Measurements from ENCODE around the gene HEPN1. TPM values are rescaled to one million over a fixed set of nuclear protein-coding genes. Genes with fewer than 3 reads are reported as not detected.

Gene HEPN1
- total RNA-seq, 1 donor from 2014 or later = not detected

GRCh38 chr11:124893781-124894401 lies 25.2 kb upstream of the HEPN1 start:
- Mint-ChIP-seq H3K27me3 (peaks cover 53% of the 10 kb centered on the region), H3K4me3 (ENCODE audit: low read depth) (no peak overlapping the region), H3K27ac (no peak overlapping the region), H3K9me3 (ENCODE audit: low read depth) (no peaks in the 10 kb centered on the region), H3K4me1 (ENCODE audit: low read depth) (no peaks in the 10 kb centered on the region), H3K36me3 (ENCODE audit: insufficient read depth) (no peaks in the 10 kb centered on the region)
- peak; percentile 2 for DNase-seq (ENCODE audit: low spot score, unreplicated experiment)
- no peak for TF ChIP-seq CTCF (IDR thresholded peaks at IDR 0.05; ENCODE audit: unreplicated experiment)

- H3K4me1 Mint-ChIP-seq (ENCODE audit: low read depth) = no peaks in the 10 kb centered on the region
- TF ChIP-seq CTCF (IDR thresholded peaks at IDR 0.05; ENCODE audit: unreplicated experiment) = no peak
- H3K9me3 Mint-ChIP-seq (ENCODE audit: low read depth) = no peaks in the 10 kb centered on the region
- no peak for DNase-seq (ENCODE audit: low spot score, unreplicated experiment)
- no peak overlapping the region for H3K4me3 Mint-ChIP-seq (ENCODE audit: low read depth)
- H3K27me3 Mint-ChIP-seq = peaks cover 54% of the 10 kb centered on the region
- no peak overlapping the region for H3K27ac Mint-ChIP-seq
- no peaks in the 10 kb centered on the region for H3K36me3 Mint-ChIP-seq (ENCODE audit: insufficient read depth)
Measured at GRCh38 chr11:124894606-124895430, 24.2 kb upstream of the HEPN1 start.

GRCh38 chr11:124895471-124895971 lies 23.5 kb upstream of the HEPN1 start:
- TF ChIP-seq CTCF (IDR thresholded peaks at IDR 0.05; ENCODE audit: unreplicated experiment) = no peak
- Mint-ChIP-seq H3K4me1 (ENCODE audit: low read depth) (no peaks in the 10 kb centered on the region), H3K4me3 (ENCODE audit: low read depth) (no peak overlapping the region), H3K36me3 (ENCODE audit: insufficient read depth) (no peaks in the 10 kb centered on the region), H3K27ac (no peak overlapping the region), H3K27me3 (peaks cover 57% of the 10 kb centered on the region), H3K9me3 (ENCODE audit: low read depth) (no peaks in the 10 kb centered on the region)
- DNase-seq (ENCODE audit: low spot score, unreplicated experiment) = no peak

GRCh38 chr11:124896071-124896750 lies 22.8 kb upstream of the HEPN1 start:
- no peak for TF ChIP-seq CTCF (IDR thresholded peaks at IDR 0.05; ENCODE audit: unreplicated experiment)
- DNase-seq (ENCODE audit: low spot score, unreplicated experiment) = no peak
- Mint-ChIP-seq H3K27me3 (peaks cover 59% of the 10 kb centered on the region), H3K4me3 (ENCODE audit: low read depth) (no peak overlapping the region), H3K9me3 (ENCODE audit: low read depth) (no peaks in the 10 kb centered on the region), H3K4me1 (ENCODE audit: low read depth) (no peaks in the 10 kb centered on the region), H3K27ac (no peak overlapping the region), H3K36me3 (ENCODE audit: insufficient read depth) (no peaks in the 10 kb centered on the region)

- Mint-ChIP-seq H3K36me3 (ENCODE audit: insufficient read depth) (no peaks in the 10 kb centered on the region), H3K4me3 (ENCODE audit: low read depth) (no peak overlapping the region), H3K9me3 (ENCODE audit: low read depth) (no peaks in the 10 kb centered on the region), H3K4me1 (ENCODE audit: low read depth) (no peaks in the 10 kb centered on the region), H3K27ac (no peak overlapping the region), H3K27me3 (peaks cover 66% of the 10 kb centered on the region)
- DNase-seq (ENCODE audit: low spot score, unreplicated experiment) = no peak
- TF ChIP-seq CTCF (IDR thresholded peaks at IDR 0.05; ENCODE audit: unreplicated experiment) = no peak
Measured at GRCh38 chr11:124896821-124897391, 22.1 kb upstream of the HEPN1 start.
